Liver (tissue), 9 donors: ENCODE results near the gene AFAP1. TPM values are rescaled to one million over a fixed set of nuclear protein-coding genes. Genes with fewer than 3 reads are reported as not detected.

Source experiments
- DNase-seq: peaks from one replicate; pipeline ENCODE4 v3.0.0-alpha.2; 2017; ENCODE audit warnings: low spot score
- H3K27ac ChIP-seq, 2 donors: one replicate each; pipeline ENCODE4 v1.7.0; 2013; ENCODE audit warnings: inconsistent platforms in 2 of 2, low read length in 2 of 2, control low read depth in 1 of 2, low read depth in 1 of 2, mild to moderate bottlenecking in 1 of 2
- H3K27me3 ChIP-seq, 4 donors: one replicate each; pipeline versions ENCODE4 v1.6.1 to v1.7.0; 2013; ENCODE audit warnings: low read length in 3 of 4, inconsistent platforms in 1 of 4, mild to moderate bottlenecking in 1 of 4, moderate library complexity in 1 of 4; ENCODE audit not compliant: control insufficient read depth in 4 of 4, insufficient read depth in 4 of 4
- H3K36me3 ChIP-seq, 4 donors: one replicate each; pipeline versions ENCODE4 v1.6.1 to v1.7.0; 2013; ENCODE audit warnings: low read length in 3 of 4, mild to moderate bottlenecking in 3 of 4, low read depth in 1 of 4, moderate library complexity in 1 of 4; ENCODE audit not compliant: control insufficient read depth in 4 of 4, insufficient read depth in 3 of 4
- H3K4me1 ChIP-seq, 4 donors: one replicate each; pipeline versions ENCODE4 v1.6.1 to v1.7.0; 2013; ENCODE audit warnings: low read length in 3 of 4, mild to moderate bottlenecking in 3 of 4, moderate library complexity in 1 of 4; ENCODE audit not compliant: control insufficient read depth in 4 of 4, insufficient read depth in 4 of 4
- H3K4me3 ChIP-seq, 3 donors: one replicate each; pipeline versions ENCODE4 v1.6.1 to v1.7.0; 2013; ENCODE audit warnings: low read length in 3 of 3, control low read depth in 1 of 3, low read depth in 1 of 3, mild to moderate bottlenecking in 1 of 3
- H3K9ac ChIP-seq, 2 donors: one replicate each; pipeline ENCODE4 v1.7.0; 2013; ENCODE audit warnings: low read length in 2 of 2, mild to moderate bottlenecking in 2 of 2, moderate library complexity in 2 of 2, control low read depth in 1 of 2, low read depth in 1 of 2
- H3K9me3 ChIP-seq, 4 donors: one replicate each; pipeline versions ENCODE4 v1.6.1 to v1.7.0; 2013; ENCODE audit warnings: low read length in 3 of 4; ENCODE audit not compliant: control insufficient read depth in 4 of 4
- ATF3 ChIP-seq: IDR thresholded peaks from 2 replicates; pipeline ENCODE4 v1.6.1; 2016; ENCODE audit warnings: antibody characterized with exemption
- FOXA1 ChIP-seq: IDR thresholded peaks from 2 replicates; pipeline ENCODE4 v1.6.1; 2016; ENCODE audit warnings: antibody characterized with exemption
- GABPA ChIP-seq, 2 donors: IDR thresholded peaks in 1 of 2; conservative IDR thresholded peaks in 1 of 2; 2 replicates each; pipeline ENCODE4 v1.6.1; 2016; ENCODE audit warnings: antibody characterized with exemption in 2 of 2, mild to moderate bottlenecking in 1 of 2, moderate library complexity in 1 of 2
- HNF4G ChIP-seq: IDR thresholded peaks from 2 replicates; pipeline ENCODE4 v1.6.1; 2016; ENCODE audit warnings: antibody characterized with exemption
- JUND ChIP-seq, 2 donors: IDR thresholded peaks; 2 replicates each; pipeline ENCODE4 v1.6.1; 2016; ENCODE audit warnings: antibody characterized with exemption in 2 of 2
- MAX ChIP-seq: IDR thresholded peaks from 2 replicates; pipeline ENCODE4 v1.6.1; 2016; ENCODE audit warnings: antibody characterized with exemption
- NR2F2 ChIP-seq: IDR thresholded peaks from 2 replicates; pipeline ENCODE4 v1.6.1; 2016; ENCODE audit warnings: antibody characterized with exemption
- RAD21 ChIP-seq, 2 donors: IDR thresholded peaks; 2 replicates each; pipeline ENCODE4 v1.6.1; 2016; ENCODE audit warnings: antibody characterized with exemption in 2 of 2, mild to moderate bottlenecking in 2 of 2
- TAF1 ChIP-seq: conservative IDR thresholded peaks from 2 replicates; pipeline ENCODE4 v1.6.1; 2016; ENCODE audit warnings: antibody characterized with exemption, mild to moderate bottlenecking
- YY1 ChIP-seq: IDR thresholded peaks from 2 replicates; pipeline ENCODE4 v1.6.1; 2016; ENCODE audit warnings: antibody characterized with exemption, mild to moderate bottlenecking
- WGBS: extraction: QIAGEN DNeasy Blood & Tissue Kit; methylation state at CpG from one replicate; pipeline ENCODE4 v1.1.7; 2013; 5-methylcytosine and 5-hydroxymethylcytosine counted together
- polyA plus RNA-seq, 2 donors: library from polyadenylated mRNA; stranded (reverse) in 1 of 2; unstranded in 1 of 2; fragments of 200-250 nt in 1 of 2; fragments of >200 nt in 1 of 2; fragmentation: Nextera tagmentation in 1 of 2; extraction: Ambion mirVana in 1 of 2; gene quantifications; one replicate each; pipeline versions ENCODE4 v1.2.1 to v1.2.3, GENCODE V29; 2013 to 2015
- total RNA-seq, 2 donors: library from RNA; depleted of rRNA; stranded (reverse); fragments of >200 nt; gene quantifications; one replicate each; pipeline ENCODE4 v1.2.3, GENCODE V29; 2014
- TF ChIP-seq, protein P1 (sequence below): IDR thresholded peaks from 2 replicates; pipeline ENCODE4 v1.6.1; 2016; ENCODE audit warnings: antibody characterized with exemption
- donor health status: healthy.
- donor health status: healthy.
- donor health status: healthy.
- donor health status: healthy.
- donor health status: healthy.

AFAP1 gene
- total and polyA plus RNA-seq, 4 donors: 0.40 to 3.2 (median 1.6) TPM

- no peak overlapping the region for H3K27ac ChIP-seq
- no peak overlapping the region for H3K4me3 ChIP-seq
- 79% methylated on average over 14 of the region's 14 CpGs for WGBS
- no peak for DNase-seq
- H3K9ac ChIP-seq: no peak overlapping the region
- no peaks in the 10 kb centered on the region for H3K36me3 ChIP-seq
- peaks cover 0 to 3% (median under 1%) of the 10 kb centered on the region in 4 donors for H3K4me1 ChIP-seq
- H3K27me3 ChIP-seq: no peaks in the 10 kb centered on the region
- H3K9me3 ChIP-seq: peaks cover 0 to 2% (median 0%) of the 10 kb centered on the region in 4 donors
- TF ChIP-seq, protein P1, sequence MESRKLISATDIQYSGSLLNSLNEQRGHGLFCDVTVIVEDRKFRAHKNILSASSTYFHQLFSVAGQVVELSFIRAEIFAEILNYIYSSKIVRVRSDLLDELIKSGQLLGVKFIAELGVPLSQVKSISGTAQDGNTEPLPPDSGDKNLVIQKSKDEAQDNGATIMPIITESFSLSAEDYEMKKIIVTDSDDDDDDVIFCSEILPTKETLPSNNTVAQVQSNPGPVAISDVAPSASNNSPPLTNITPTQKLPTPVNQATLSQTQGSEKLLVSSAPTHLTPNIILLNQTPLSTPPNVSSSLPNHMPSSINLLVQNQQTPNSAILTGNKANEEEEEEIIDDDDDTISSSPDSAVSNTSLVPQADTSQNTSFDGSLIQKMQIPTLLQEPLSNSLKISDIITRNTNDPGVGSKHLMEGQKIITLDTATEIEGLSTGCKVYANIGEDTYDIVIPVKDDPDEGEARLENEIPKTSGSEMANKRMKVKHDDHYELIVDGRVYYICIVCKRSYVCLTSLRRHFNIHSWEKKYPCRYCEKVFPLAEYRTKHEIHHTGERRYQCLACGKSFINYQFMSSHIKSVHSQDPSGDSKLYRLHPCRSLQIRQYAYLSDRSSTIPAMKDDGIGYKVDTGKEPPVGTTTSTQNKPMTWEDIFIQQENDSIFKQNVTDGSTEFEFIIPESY: no peak
These were observed 5.8 kb downstream of the AFAP1 start for GRCh38 chr4:7933651-7934510.

DNA sequence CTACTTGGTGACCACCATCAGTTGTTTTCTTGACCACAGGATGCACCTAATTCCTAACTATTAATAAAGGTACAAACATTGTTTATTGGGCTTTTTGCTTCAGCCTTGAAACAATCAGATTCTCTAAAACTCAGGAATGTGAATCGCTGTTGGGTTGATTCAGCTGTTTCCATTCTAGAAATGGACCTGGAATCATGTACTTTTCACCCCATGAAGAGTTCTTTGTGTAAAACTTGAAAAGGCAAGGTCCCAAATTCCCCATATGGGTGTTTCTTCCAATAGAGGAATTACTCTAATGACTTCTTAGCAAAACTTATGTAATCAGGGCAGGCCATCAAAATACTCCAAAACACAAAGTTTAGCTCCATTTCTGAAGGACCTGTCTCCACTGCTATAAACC is 7.4 kb downstream of the AFAP1 start:
- Histone ChIP-seq H3K36me3 (no peaks in the 10 kb centered on the region), H3K9ac (no peak overlapping the region), H3K9me3 (no peaks in the 10 kb centered on the region), H3K4me1 (no peaks in the 10 kb centered on the region), H3K4me3 (no peak overlapping the region), H3K27me3 (no peaks in the 10 kb centered on the region), H3K27ac (no peak overlapping the region)
- 93% methylated on average over 1 of the region's 1 CpG for WGBS
- DNase-seq: no peak
- TF ChIP-seq YY1 (no peak), ATF3 (no peak), NR2F2 (no peak), TAF1 (no peak), MAX (no peak), HNF4G (no peak), FOXA1 (no peak), JUND (IDR thresholded peaks at IDR 0.05) (no peak)

DNA sequence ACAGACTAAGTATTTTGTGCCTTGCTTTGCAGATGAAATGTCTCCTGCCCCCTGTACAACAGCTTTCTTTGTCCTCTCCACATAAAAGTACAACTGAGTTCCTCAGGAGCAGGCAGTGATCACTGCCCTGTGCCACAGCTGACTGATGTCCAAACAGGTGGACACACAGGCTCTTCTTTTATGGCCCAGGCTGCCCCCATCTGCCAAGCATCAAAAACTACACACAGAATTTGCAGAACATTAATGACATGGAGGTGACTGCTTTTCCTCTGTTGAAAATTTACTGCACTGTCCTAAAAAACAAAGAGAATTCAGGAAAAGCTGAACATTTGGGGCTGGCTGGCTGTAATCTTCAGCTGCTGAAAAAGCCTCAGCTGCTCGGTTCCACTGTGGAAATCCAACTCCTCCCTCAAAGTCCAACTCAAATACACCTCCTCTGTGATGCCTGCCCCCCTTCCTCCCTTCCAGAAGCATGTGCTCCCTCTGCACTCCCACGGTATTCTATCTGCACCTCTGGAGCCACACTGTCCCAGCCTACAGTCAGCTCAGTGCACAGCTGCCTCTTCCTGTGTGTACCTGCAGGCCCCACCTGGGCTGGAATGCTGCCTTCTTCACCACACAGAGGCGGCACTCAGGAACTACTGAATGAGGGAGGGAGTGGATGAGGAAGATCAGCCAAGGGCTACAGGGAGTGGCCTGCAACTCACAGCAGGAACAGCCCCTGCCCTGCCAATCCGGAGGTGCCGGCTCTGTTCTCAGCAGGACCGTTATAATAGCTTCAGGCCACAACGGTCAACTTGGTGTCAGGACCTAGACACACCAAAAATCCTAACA is 10.3 kb downstream of the AFAP1 start:
- H3K27ac ChIP-seq: no peak overlapping the region
- no peak overlapping the region for H3K9ac ChIP-seq
- no peak for DNase-seq
- H3K4me3 ChIP-seq: no peak overlapping the region
- 51% methylated on average over 7 of the region's 7 CpGs for WGBS
- no peaks in the 10 kb centered on the region for H3K36me3 ChIP-seq
- H3K27me3 ChIP-seq: no peaks in the 10 kb centered on the region
- H3K4me1 ChIP-seq: no peaks in the 10 kb centered on the region
- no peak for TF ChIP-seq TAF1
- TF ChIP-seq GABPA (IDR thresholded peaks at IDR 0.05 in 1 of 2, conservative IDR thresholded peaks at IDR 0.05 in 1 of 2): no peak
- TF ChIP-seq RAD21 (IDR thresholded peaks at IDR 0.05): peak; percentile 4 to 17
- H3K9me3 ChIP-seq: no peaks in the 10 kb centered on the region
